C4-2B (cell line): ENCODE results near the gene AAK1.

Experiments used
- H3K27ac ChIP-seq: fragments of 450-650 bp; 2 replicates; pipeline ENCODE4 v1.5.1; 2017
- ZFX ChIP-seq: fragments of 450-650 bp; IDR thresholded peaks from 2 replicates; pipeline ENCODE4 v1.6.1; 2017
- TF ChIP-seq, protein P1 (sequence below): fragments of 450-650 bp; conservative IDR thresholded peaks from 2 replicates; pipeline ENCODE4 v1.5.1; 2017; ENCODE audit warnings: mild to moderate bottlenecking

Gene AAK1

GRCh38 chr2:69489793-69490192 lies 153.7 kb downstream of the AAK1 start:
- no peak overlapping the region for H3K27ac ChIP-seq
- no peak for TF ChIP-seq ZFX
- TF ChIP-seq, protein P1, sequence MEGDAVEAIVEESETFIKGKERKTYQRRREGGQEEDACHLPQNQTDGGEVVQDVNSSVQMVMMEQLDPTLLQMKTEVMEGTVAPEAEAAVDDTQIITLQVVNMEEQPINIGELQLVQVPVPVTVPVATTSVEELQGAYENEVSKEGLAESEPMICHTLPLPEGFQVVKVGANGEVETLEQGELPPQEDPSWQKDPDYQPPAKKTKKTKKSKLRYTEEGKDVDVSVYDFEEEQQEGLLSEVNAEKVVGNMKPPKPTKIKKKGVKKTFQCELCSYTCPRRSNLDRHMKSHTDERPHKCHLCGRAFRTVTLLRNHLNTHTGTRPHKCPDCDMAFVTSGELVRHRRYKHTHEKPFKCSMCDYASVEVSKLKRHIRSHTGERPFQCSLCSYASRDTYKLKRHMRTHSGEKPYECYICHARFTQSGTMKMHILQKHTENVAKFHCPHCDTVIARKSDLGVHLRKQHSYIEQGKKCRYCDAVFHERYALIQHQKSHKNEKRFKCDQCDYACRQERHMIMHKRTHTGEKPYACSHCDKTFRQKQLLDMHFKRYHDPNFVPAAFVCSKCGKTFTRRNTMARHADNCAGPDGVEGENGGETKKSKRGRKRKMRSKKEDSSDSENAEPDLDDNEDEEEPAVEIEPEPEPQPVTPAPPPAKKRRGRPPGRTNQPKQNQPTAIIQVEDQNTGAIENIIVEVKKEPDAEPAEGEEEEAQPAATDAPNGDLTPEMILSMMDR: no peak

- TF ChIP-seq ZFX: no peak
- TF ChIP-seq, protein P1: no peak
- no peak overlapping the region for H3K27ac ChIP-seq
Measured at GRCh38 chr2:69483696-69484095, 159.8 kb downstream of the AAK1 start.

DNA sequence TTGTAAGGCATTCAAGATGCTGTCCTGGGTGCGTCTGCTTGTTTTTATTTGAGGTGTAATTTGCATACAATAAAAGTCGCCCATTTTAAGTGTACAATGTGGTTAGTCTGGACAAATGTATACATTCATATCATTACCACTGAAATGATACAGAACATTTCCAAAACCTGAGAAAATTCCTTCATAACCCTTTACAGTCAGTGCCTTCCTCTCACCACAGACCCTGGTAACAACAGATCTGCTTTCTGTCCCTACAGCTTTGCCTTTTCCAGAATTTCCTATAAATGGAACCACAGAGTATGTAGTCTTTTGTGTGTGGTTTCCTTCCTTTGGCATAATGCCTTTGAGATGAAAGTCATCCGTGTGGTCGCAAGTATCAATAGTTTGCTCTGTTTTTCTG lies 160.5 kb downstream of the AAK1 start:
- no peak for TF ChIP-seq ZFX
- TF ChIP-seq, protein P1: no peak
- no peak overlapping the region for H3K27ac ChIP-seq

GRCh38 chr2:69482471-69482870 lies 161.1 kb downstream of the AAK1 start:
- TF ChIP-seq, protein P1: no peak
- no peak for TF ChIP-seq ZFX
- no peak overlapping the region for H3K27ac ChIP-seq

GRCh38 chr2:69481421-69481820 lies 162.1 kb downstream of the AAK1 start:
- no peak for TF ChIP-seq ZFX
- TF ChIP-seq, protein P1: no peak
- no peak overlapping the region for H3K27ac ChIP-seq

DNA sequence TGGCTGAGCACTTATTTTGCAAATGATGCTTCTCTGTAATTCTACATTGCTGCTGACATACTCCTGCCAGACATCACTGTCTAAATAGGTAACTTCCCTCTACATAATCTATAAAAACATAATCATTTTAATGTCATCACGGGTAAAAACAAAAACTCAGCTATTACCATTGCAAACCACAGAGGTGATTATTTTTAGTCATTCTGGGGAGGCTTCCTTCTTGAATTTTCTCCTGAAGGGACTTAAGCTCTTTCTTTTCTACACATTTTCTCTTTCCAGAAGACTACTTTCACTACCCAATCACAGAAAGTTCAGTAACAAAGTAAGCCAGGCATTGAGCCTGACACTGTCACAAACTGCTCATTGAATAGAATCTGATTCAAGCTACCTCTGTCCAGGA lies 165.9 kb downstream of the AAK1 start:
- no peak overlapping the region for H3K27ac ChIP-seq
- TF ChIP-seq, protein P1: no peak
- no peak for TF ChIP-seq ZFX

GRCh38 chr2:69474688-69475087 lies 168.9 kb downstream of the AAK1 start:
- TF ChIP-seq ZFX: no peak
- TF ChIP-seq, protein P1: no peak
- no peak overlapping the region for H3K27ac ChIP-seq
